Occipital lobe (tissue), 2 donors: Measurements from ENCODE around the gene TNFRSF14. TPM values are rescaled to one million over a fixed set of nuclear protein-coding genes. Genes with fewer than 3 reads are reported as not detected.

Source experiments
- DNase-seq: peaks from one replicate; lab custom pipeline; 2025; lab: John Stamatoyannopoulos, UW
- total RNA-seq: library from RNA; depleted of rRNA; stranded (reverse); fragments of >200 nt; gene quantifications from one replicate; pipeline ENCODE4 v1.2.3, GENCODE V29; 2014

TNFRSF14 gene
- total RNA-seq, result 2.0 TPM

GRCh38 chr1:2556277-2556677 lies at the start of gene TNFRSF14:
TNFRSF14 (plus strand) TSS chr1:2556371; CDS start chr1:2556665, 294 bp downstream.
- DNase-seq, result peak; percentile 17

GRCh38 chr1:2506901-2507565 lies 49.1 kb upstream of the TNFRSF14 start:
- no peak for DNase-seq

DNA sequence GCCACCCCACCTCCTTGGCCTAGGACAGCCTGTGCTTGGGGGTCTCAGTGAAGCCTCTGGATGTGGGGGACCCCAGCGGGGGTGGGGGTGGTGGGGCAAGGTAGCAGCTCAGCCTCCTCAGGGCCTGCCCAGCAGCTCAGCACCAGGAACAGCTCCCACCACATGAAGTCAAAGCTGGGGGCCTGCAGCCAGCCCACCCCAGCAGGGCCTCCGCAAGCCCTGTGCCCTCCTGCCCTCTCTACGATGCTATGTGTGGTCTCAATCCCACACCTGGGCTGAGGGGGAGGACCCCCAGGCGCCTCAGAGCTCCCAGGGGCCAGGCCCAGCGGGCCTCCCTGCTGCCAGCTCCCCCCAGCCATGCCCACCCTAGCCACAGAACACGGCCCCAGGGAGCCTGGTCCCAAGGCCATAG lies 48.4 kb upstream of the TNFRSF14 start:
- DNase-seq, result no peak

- DNase-seq, result no peak
Observed at GRCh38 chr1:2508180-2508579, 48.0 kb upstream of the TNFRSF14 start.

- DNase-seq, result no peak
Observed at GRCh38 chr1:2508751-2509150, 47.4 kb upstream of the TNFRSF14 start.

DNA sequence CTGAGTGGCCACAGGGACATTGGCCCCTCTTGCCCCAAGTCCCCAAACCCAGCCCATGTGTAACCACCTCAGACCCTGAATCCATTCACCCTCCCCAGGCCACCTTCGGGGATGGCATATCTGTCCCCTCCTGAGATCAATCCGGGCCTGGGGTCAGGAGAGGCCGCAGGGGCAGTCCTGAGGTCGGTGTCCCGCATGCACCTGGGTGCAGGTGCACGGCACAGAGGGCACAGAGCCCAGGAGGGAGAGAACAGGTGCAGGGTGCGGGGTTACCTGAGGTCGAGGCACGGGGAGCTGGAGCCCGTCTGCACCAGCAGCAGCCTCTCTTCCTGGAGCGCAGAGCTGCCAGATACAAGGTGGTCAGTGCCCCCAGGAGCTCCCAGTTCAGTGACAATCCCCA lies 46.6 kb upstream of the TNFRSF14 start:
- no peak for DNase-seq

- DNase-seq, result no peak
Observed at GRCh38 chr1:2510366-2511155, 45.6 kb upstream of the TNFRSF14 start.

DNA sequence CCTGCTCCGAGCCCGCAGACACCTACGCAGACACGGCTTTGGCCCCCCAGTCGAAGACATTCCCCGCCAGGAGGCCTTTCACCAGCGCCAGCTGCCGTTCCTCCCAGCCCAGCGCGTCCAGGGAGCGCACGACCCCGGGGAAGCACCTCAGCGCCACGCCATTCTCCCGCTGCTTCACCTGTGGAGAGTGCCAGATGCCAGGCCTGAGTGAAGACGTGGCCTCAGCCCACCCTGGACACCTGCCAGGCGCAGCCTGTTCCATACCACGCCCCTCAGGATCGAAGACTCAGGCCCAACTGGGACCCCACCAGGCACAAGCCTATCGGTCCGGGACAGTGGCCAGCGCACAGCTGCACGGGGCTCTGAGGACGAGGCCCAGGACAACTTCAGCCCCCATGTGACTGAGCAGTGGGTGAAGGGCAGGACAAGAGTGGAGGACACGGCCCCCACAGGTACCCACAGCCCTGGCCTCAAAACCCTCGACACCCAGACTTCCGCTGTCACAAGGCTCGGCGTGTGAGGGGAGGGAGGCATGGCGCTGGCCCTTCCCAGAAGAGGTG lies 43.2 kb upstream of the TNFRSF14 start:
- DNase-seq, result no peak

DNA sequence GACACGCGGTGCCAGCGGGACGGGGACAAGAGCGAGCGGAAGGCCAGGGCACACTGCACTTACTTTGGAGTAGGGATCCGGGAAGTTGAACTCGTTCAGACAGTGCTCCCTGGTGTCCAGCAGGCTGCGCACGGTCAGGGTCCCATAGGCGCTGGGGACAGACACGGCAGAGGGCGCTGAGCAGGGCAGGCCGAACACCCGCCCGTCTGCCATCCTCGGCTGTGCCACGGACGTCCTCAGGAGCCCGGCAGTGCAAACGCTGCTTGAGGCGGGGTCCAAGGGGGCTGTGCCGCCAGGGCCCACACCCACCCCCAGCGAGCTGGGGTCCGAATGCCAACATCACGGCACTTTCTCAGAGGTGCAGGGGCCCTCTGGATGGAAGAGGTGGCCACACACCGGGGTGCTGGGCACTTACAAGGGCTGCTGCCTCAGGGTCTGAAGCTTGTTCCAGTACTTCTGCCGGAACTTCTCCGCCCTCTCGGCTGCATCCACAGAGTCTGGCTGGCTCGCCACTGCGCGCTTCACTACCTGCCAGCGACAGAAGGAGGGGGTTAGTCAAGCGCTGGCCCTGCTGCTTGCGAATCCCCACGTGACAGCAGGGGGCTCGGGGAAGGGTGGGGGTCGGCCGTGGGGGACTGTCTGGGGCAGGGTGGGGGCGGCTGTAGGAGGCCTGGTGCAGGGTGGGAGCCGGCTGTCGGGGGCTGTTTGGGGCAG lies 42.1 kb upstream of the TNFRSF14 start:
- DNase-seq, result no peak

- DNase-seq, result no peak
Observed at GRCh38 chr1:2514863-2515762, 41.1 kb upstream of the TNFRSF14 start.

GRCh38 chr1:2515763-2516080 lies 40.4 kb upstream of the TNFRSF14 start:
- no peak for DNase-seq

DNA sequence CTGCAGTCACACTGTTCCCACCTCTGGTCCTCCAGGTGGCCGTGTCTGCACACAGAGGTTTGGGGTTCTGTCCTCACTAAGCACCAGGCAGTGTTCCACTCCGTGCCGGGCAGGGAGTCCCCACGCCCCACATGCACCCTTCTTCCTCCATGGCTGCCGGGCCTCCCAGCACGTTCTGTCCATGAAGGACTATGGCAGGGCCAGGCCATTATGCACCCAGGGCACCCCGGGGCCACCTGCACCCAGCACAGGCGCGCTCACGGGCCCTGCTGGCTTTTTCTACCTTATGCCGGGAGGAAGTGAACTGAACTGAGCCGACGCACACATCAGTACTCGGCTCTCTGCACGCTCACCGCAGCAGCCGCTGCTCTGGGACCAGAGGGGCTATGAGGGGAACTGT lies 40.0 kb upstream of the TNFRSF14 start:
- no peak for DNase-seq

GRCh38 chr1:2516946-2517345 lies 39.2 kb upstream of the TNFRSF14 start:
- DNase-seq, result no peak

GRCh38 chr1:2517966-2518365 lies 38.2 kb upstream of the TNFRSF14 start:
- no peak for DNase-seq

DNA sequence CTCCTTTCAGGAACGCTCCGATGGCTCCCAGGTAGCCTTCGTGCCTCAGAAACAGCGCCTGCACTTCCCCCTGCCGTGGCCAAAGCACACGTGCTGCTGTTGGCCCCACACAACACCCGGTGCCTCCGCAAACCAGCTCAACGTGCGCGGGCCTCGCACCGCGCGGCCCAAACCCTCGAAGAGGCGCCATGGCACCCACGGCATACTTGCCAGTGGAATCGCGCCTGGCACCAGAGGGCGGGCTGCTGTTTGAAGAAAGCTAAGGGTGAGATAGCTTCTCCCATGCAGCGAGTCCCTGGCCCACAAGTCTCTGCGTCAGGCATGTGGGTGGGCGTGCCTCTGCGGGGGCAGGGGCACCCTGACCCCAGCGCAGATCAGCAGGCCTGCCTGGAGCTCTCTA lies 37.6 kb upstream of the TNFRSF14 start:
- no peak for DNase-seq

DNA sequence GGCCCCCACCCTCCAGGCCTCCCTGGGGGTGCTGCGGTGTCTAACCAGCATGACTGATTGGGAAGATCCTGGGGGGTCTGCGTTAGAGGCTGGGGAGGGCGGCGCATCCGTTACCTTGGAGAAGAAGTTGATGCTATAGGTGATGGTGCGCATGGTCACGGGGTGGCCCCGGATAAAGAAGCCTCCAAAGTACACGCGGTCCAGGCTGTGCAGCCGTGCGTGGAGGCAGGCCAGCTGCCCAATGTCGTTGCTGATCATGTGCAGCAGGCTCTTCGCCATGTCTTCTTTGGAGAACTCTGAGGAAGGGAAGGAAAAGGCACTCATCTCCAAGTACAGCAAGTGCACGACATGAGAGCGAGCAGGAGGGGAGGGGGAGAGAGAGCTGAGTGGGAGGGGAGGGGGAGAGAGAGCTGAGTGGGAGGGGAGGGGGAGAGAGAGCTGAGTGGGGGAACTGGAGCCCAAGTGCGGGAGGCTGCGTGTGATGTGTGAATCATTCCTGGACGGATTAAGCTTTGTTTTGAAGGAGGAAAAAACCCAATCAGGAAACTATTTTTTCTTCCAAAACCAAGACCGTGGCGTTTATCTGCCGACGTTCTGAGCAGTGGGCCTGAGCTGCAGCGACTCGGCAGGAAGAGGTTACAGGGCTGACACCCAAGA lies 37.0 kb upstream of the TNFRSF14 start:
- peak; percentile 17 for DNase-seq

GRCh38 chr1:2519729-2520128 lies 36.4 kb upstream of the TNFRSF14 start:
- no peak for DNase-seq

GRCh38 chr1:2520206-2520605 lies 36.0 kb upstream of the TNFRSF14 start:
- DNase-seq, result no peak

DNA sequence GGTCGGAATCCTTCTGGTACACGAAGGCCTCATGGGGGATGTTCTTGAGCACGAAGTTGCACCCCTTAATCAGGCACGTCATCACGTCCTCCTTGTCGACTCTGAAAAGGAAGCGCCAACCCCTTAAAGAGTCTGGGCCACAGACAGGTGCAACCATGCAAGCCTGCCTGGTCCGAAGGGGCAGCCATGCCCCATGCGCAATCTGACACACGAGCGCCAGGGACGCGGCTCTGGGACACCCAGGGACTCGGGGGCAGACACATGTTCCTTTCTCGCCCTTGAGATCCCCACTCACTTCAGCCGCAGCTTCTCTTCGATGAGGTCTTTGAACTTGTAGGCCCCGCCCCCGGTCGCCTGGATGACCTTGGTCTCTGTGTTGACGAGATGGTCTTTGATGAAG lies 35.4 kb upstream of the TNFRSF14 start:
- DNase-seq, result no peak

GRCh38 chr1:2522230-2522629 lies 33.9 kb upstream of the TNFRSF14 start:
- DNase-seq, result no peak
